Upper lobe of left lung (tissue), 6 donors: Measurements from ENCODE around the gene SMR3B. TPM values are rescaled to one million over a fixed set of nuclear protein-coding genes. Genes with fewer than 3 reads are reported as not detected.

ENCODE experiments used
- ATAC-seq, 2 donors: fragments of 200-7000 bp; cut with Tn5 transposase; one replicate each; pipeline ENCODE4 v1.9.1; 2022; ENCODE audit warnings: mild to moderate bottlenecking in 2 of 2, moderate library complexity in 2 of 2; ENCODE audit not compliant: low FRiP score in 2 of 2
- DNase-seq, 2 donors: peaks; one replicate each; pipeline ENCODE4 v3.0.0-alpha.2; 2019 to 2020
- H3K27ac ChIP-seq, 4 donors: fragments of 200-600 bp; sonication (generic); one replicate each; pipeline ENCODE4 v1.5.1; 2016 to 2019
- H3K27me3 ChIP-seq, 4 donors: fragments of 200-600 bp; sonication (generic); one replicate each; pipeline ENCODE4 v1.5.1; 2017 to 2019
- H3K36me3 ChIP-seq, 4 donors: fragments of 200-600 bp; sonication (generic); one replicate each; pipeline ENCODE4 v1.5.1; 2016 to 2019
- H3K4me1 ChIP-seq, 4 donors: fragments of 200-600 bp; sonication (generic); one replicate each; pipeline ENCODE4 v1.5.1; 2018 to 2019
- H3K4me3 ChIP-seq, 4 donors: fragments of 200-600 bp; sonication (generic); one replicate each; pipeline ENCODE4 v1.5.1; 2017 to 2019; ENCODE audit warnings: mild to moderate bottlenecking in 2 of 4, moderate library complexity in 1 of 4
- H3K9me3 ChIP-seq, 4 donors: fragments of 200-600 bp; sonication (generic); one replicate each; pipeline ENCODE4 v1.5.1; 2018 to 2019
- CTCF ChIP-seq, 6 experiments: fragments of 450-650 bp in 4 of 6; fragments of 200-600 bp in 2 of 6; sonication (generic) in 2 of 6; IDR thresholded peaks; one replicate each; pipeline ENCODE4 v1.5.1; 2016 to 2019; ENCODE audit warnings: antibody characterized with exemption in 6 of 6
- EP300 ChIP-seq, 4 donors: sonication (generic); formaldehyde crosslinking; IDR thresholded peaks; one replicate each; pipeline ENCODE4 v1.5.1; 2017; ENCODE audit warnings: antibody characterized with exemption in 4 of 4, control low read depth in 2 of 4
- POLR2A ChIP-seq, 4 donors: fragments of 450-650 bp; IDR thresholded peaks; one replicate each; pipeline ENCODE4 v1.5.1; 2016 to 2017; ENCODE audit warnings: antibody characterized with exemption in 4 of 4, mild to moderate bottlenecking in 2 of 4
- POLR2AphosphoS5 ChIP-seq, 2 donors: sonication (generic); formaldehyde crosslinking; IDR thresholded peaks; one replicate each; pipeline ENCODE4 v1.5.1; 2017; ENCODE audit warnings: antibody characterized with exemption in 2 of 2
- WGBS, 2 donors: methylation state at CpG; one replicate each; pipeline ENCODE4 v1.1.5; 2017 to 2018; 5-methylcytosine and 5-hydroxymethylcytosine counted together
- total RNA-seq, 6 donors: library from RNA; depleted of rRNA in 4 of 6; stranded (reverse); fragments of >200 nt in 4 of 6; gene quantifications; one replicate each; pipeline versions ENCODE4 v1.1.0 to v1.2.1, GENCODE V29; 2016 to 2021
- donor health status: DM: no; HTN: no; CAD: no; lungs with moderate emphysema.
- donor health status: DM: no; HTN: yes; CAD: no; lungs with severe emphysema.

Gene SMR3B
- total RNA-seq, 6 donors from 2014 or later = not detected

- WGBS, 2 donors = 83 to 86% methylated on average over 1 of the region's 1 CpG
- no peaks in the 10 kb centered on the region for H3K36me3 ChIP-seq
- H3K9me3 ChIP-seq = no peaks in the 10 kb centered on the region
- H3K4me3 ChIP-seq = no peak overlapping the region
- H3K27ac ChIP-seq = no peak overlapping the region
- ATAC-seq (no peak), DNase-seq (no peak)
- H3K4me1 ChIP-seq = no peaks in the 10 kb centered on the region
- TF ChIP-seq POLR2AphosphoS5 (IDR thresholded peaks at IDR 0.05) (no peak), CTCF (IDR thresholded peaks at IDR 0.05) (no peak), EP300 (IDR thresholded peaks at IDR 0.05) (no peak)
- no peaks in the 10 kb centered on the region for H3K27me3 ChIP-seq
These were observed 16.4 kb downstream of the SMR3B start for GRCh38 chr4:70399319-70399718.

GRCh38 chr4:70402762-70403161 lies 19.8 kb downstream of the SMR3B start:
- Histone ChIP-seq H3K36me3 (no peaks in the 10 kb centered on the region), H3K4me1 (no peaks in the 10 kb centered on the region), H3K4me3 (no peak overlapping the region), H3K27ac (no peak overlapping the region), H3K27me3 (no peaks in the 10 kb centered on the region), H3K9me3 (no peaks in the 10 kb centered on the region)
- TF ChIP-seq CTCF (IDR thresholded peaks at IDR 0.05) (no peak), POLR2A (IDR thresholded peaks at IDR 0.05) (no peak), POLR2AphosphoS5 (IDR thresholded peaks at IDR 0.05) (no peak), EP300 (IDR thresholded peaks at IDR 0.05) (no peak)
- no peak for DNase-seq
- ATAC-seq = no peak
- 74 to 81% methylated on average over 1 of the region's 1 CpG for WGBS, 2 donors

- no peak overlapping the region for H3K4me3 ChIP-seq
- H3K9me3 ChIP-seq = no peaks in the 10 kb centered on the region
- H3K36me3 ChIP-seq = no peaks in the 10 kb centered on the region
- WGBS, 2 donors = 62 to 72% methylated on average over 6 of the region's 6 CpGs
- DNase-seq (no peak), ATAC-seq (no peak)
- H3K4me1 ChIP-seq = no peaks in the 10 kb centered on the region
- no peak overlapping the region for H3K27ac ChIP-seq
- TF ChIP-seq POLR2AphosphoS5 (IDR thresholded peaks at IDR 0.05) = no peak
- no peak for TF ChIP-seq POLR2A (IDR thresholded peaks at IDR 0.05)
- TF ChIP-seq CTCF (IDR thresholded peaks at IDR 0.05) = no peak
- no peak for TF ChIP-seq EP300 (IDR thresholded peaks at IDR 0.05)
- no peaks in the 10 kb centered on the region for H3K27me3 ChIP-seq
These were observed 22.8 kb downstream of the SMR3B start for GRCh38 chr4:70405765-70406164.

- Histone ChIP-seq H3K27me3 (no peaks in the 10 kb centered on the region), H3K36me3 (no peaks in the 10 kb centered on the region), H3K27ac (no peak overlapping the region), H3K4me1 (no peaks in the 10 kb centered on the region), H3K4me3 (no peak overlapping the region), H3K9me3 (no peaks in the 10 kb centered on the region)
- ATAC-seq = no peak
- DNase-seq = no peak
- TF ChIP-seq POLR2AphosphoS5 (IDR thresholded peaks at IDR 0.05) = no peak
- no peak for TF ChIP-seq CTCF (IDR thresholded peaks at IDR 0.05)
- no peak for TF ChIP-seq POLR2A (IDR thresholded peaks at IDR 0.05)
- no peak for TF ChIP-seq EP300 (IDR thresholded peaks at IDR 0.05)
- WGBS, 2 donors = 94 to 96% methylated on average over 1 of the region's 1 CpG
These were observed 42.4 kb downstream of the SMR3B start for GRCh38 chr4:70425306-70425705.

GRCh38 chr4:70426789-70427188 lies 43.9 kb downstream of the SMR3B start:
- Histone ChIP-seq H3K4me1 (no peaks in the 10 kb centered on the region), H3K4me3 (no peak overlapping the region), H3K9me3 (no peaks in the 10 kb centered on the region), H3K36me3 (no peaks in the 10 kb centered on the region), H3K27ac (no peak overlapping the region), H3K27me3 (no peaks in the 10 kb centered on the region)
- DNase-seq = no peak
- ATAC-seq = no peak
- no peak for TF ChIP-seq POLR2AphosphoS5 (IDR thresholded peaks at IDR 0.05)
- TF ChIP-seq CTCF (IDR thresholded peaks at IDR 0.05) = no peak
- TF ChIP-seq EP300 (IDR thresholded peaks at IDR 0.05) = no peak
- no peak for TF ChIP-seq POLR2A (IDR thresholded peaks at IDR 0.05)
